A673 (cell line): ENCODE results near the gene ZNF425. TPM values are rescaled to one million over a fixed set of nuclear protein-coding genes. Genes with fewer than 3 reads are reported as not detected.

Experiments used
- BruUV-seq: library from RNA; stranded (reverse); fragments of 400-500 nt; replicated peaks from 2 replicates; lab custom pipeline; 2021; lab: Mats Ljungman, UMichigan
- CTCF ChIA-PET: fragments of 300-600 bp; sonication (Branson Sonifier 250); formaldehyde crosslinking; loops from one replicate; lab custom pipeline; 2022; ENCODE audit warnings: antibody characterized with exemption; lab: Charles Lee
- POLR2A ChIA-PET: fragments of 300-600 bp; sonication (Branson Sonifier 250); formaldehyde crosslinking; loops from one replicate; lab custom pipeline; 2022; ENCODE audit warnings: antibody characterized with exemption; ENCODE audit not compliant: low non-redundant PET; lab: Charles Lee
- DNase-seq: peaks from one replicate; pipeline ENCODE4 v3.0.0-alpha.2; 2015; ENCODE audit warnings: low spot score
- H3K27ac ChIP-seq: fragments of 200-600 bp; sonication (generic); 2 replicates; pipeline ENCODE4 v1.5.1; 2016; ENCODE audit warnings: mixed run types, low read depth, mild to moderate bottlenecking, mixed read lengths, antibody characterized with exemption, low read length; ENCODE audit not compliant: poor library complexity, severe bottlenecking
- H3K27me3 ChIP-seq: fragments of 200-600 bp; sonication (generic); replicated peaks from 2 replicates; pipeline ENCODE4 v1.6.1; 2017; ENCODE audit warnings: mixed run types, low read depth, mild to moderate bottlenecking, mixed read lengths, antibody characterized with exemption, low read length; ENCODE audit not compliant: insufficient read depth, poor library complexity
- H3K36me3 ChIP-seq: fragments of 200-600 bp; sonication (generic); 2 replicates; pipeline ENCODE4 v1.6.1; 2016; ENCODE audit warnings: mixed run types, mild to moderate bottlenecking, mixed read lengths, antibody characterized with exemption, low read length; ENCODE audit not compliant: insufficient read depth, poor library complexity, severe bottlenecking
- H3K4me1 ChIP-seq: fragments of 200-600 bp; sonication (generic); 2 replicates; pipeline ENCODE4 v1.6.1; 2017; ENCODE audit warnings: mixed run types, mild to moderate bottlenecking, mixed read lengths, antibody characterized with exemption, low read length; ENCODE audit not compliant: insufficient read depth, poor library complexity, severe bottlenecking
- H3K4me3 ChIP-seq: fragments of 200-600 bp; sonication (generic); 2 replicates; pipeline ENCODE4 v1.5.1; 2016; ENCODE audit warnings: low read depth, mixed run types, mild to moderate bottlenecking, mixed read lengths, low read length; ENCODE audit not compliant: poor library complexity, severe bottlenecking
- H3K9me3 ChIP-seq: fragments of 200-600 bp; sonication (generic); 2 replicates; pipeline ENCODE4 v1.6.1; 2016; ENCODE audit warnings: mixed run types, low read depth, mild to moderate bottlenecking, mixed read lengths, antibody characterized with exemption, low read length; ENCODE audit not compliant: poor library complexity, severe bottlenecking
- CTCF ChIP-seq: fragments of 300-800, 200-600 bp; sonication (generic); conservative IDR thresholded peaks from 2 replicates; pipeline ENCODE4 v1.5.1; 2017; ENCODE audit warnings: low read depth, mild to moderate bottlenecking, antibody characterized with exemption, low read length, moderate library complexity, mixed read lengths
- EZH2 ChIP-seq: fragments of 200-600 bp; sonication (generic); IDR thresholded peaks from 2 replicates; pipeline ENCODE4 v1.6.1; 2017; ENCODE audit warnings: borderline replicate concordance, low read depth, mild to moderate bottlenecking, mixed read lengths, antibody characterized with exemption, low read length; ENCODE audit not compliant: poor library complexity, severe bottlenecking
- intact Hi-C: fragments of 100-400 bp; cut with micrococcal nuclease; formaldehyde crosslinking; loops from one replicate; pipeline ENCODE4 v1.10.0; 2022; ENCODE audit not compliant: unreplicated experiment
- total RNA-seq: library from RNA; stranded (reverse); gene quantifications from 2 replicates; pipeline ENCODE4 v1.2.3, GENCODE V29; 2021

ZNF425 gene
- total RNA-seq, 1 experiment from 2014 or later, result 1.2 TPM

- peak overlapping the region; percentile 93 for H3K27ac ChIP-seq
- H3K4me1 ChIP-seq, result peaks cover 7% of the 10 kb centered on the region
- no peak for DNase-seq
- intact Hi-C loops, result no loop called here
- peaks cover 2% of the 10 kb centered on the region for H3K9me3 ChIP-seq
- TF ChIP-seq CTCF (no peak), EZH2 (no peak)
- CTCF ChIA-PET, result interaction anchor here (0.9 kb wide), 1 partner anchor 22 kb away, joined by 5 read pairs; the partner anchor contains the start of gene ZNF398
- TSS peak; percentile 69 for BruUV-seq
- peaks cover 10% of the 10 kb centered on the region for H3K36me3 ChIP-seq
- POLR2A ChIA-PET, result no interaction called here
- peak overlapping the region; percentile 95 for H3K4me3 ChIP-seq
- H3K27me3 ChIP-seq, result no peaks in the 10 kb centered on the region
Measured at GRCh38 chr7:149125189-149125862, 798 bp downstream of the ZNF425 start.

DNA sequence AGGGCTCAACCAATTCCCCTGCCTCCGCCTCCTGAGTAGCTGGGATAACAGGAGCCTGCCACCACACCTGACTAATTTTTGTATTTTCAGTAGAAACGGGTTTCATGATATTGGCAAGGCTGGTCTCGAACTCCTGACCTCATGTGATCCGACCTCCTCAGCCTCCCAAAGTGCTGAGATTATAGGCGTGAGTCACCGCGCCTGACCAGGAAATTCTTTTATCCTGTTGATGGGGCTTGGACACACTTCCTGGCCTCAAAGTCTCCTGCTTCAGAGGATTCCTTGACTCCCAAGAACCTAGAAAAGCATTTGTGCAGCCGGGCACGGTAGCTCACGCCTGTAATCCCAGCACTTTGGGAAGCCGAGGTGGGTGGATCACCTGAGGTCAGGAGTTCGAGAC lies 16.2 kb downstream of the ZNF425 start:
- no peaks in the 10 kb centered on the region for H3K4me1 ChIP-seq
- no peak overlapping the region for H3K4me3 ChIP-seq
- TF ChIP-seq EZH2 (no peak), CTCF (no peak)
- H3K36me3 ChIP-seq, result no peaks in the 10 kb centered on the region
- no TSS peak for BruUV-seq
- no peak overlapping the region for H3K27ac ChIP-seq
- DNase-seq, result no peak
- CTCF ChIA-PET, result no interaction called here
- POLR2A ChIA-PET, result no interaction called here
- intact Hi-C loops, result no loop called here
- no peaks in the 10 kb centered on the region for H3K9me3 ChIP-seq
- no peaks in the 10 kb centered on the region for H3K27me3 ChIP-seq

DNA sequence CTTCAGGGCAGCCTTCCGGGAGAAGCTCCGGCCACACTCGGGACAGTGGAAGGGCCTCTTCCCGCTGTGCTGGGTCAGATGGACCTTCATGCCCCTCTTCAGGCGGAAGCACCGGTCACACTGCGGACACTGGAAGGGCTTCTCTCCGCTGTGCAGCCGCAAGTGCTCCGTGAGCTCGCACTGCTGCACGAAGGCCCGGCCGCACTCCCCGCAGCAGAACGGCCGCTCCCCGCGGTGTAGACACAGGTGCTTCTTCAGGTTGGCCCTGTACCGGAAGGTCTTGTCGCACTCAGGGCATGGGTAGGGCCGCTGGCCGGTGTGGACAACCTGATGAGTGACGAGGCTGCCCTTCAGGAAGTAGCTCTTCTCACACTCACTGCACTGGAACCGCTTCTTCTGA lies 21.4 kb downstream of the ZNF425 start:
- no TSS peak for BruUV-seq
- Histone ChIP-seq H3K4me1 (no peaks in the 10 kb centered on the region), H3K27ac (no peak overlapping the region), H3K9me3 (no peaks in the 10 kb centered on the region), H3K36me3 (no peaks in the 10 kb centered on the region), H3K4me3 (no peak overlapping the region), H3K27me3 (no peaks in the 10 kb centered on the region)
- intact Hi-C loops, result no loop called here
- ChIA-PET CTCF (no interaction called here), POLR2A (no interaction called here)
- no peak for DNase-seq
- TF ChIP-seq CTCF (no peak), EZH2 (no peak)
